Psoas muscle (tissue), 8 donors: ENCODE results near the gene SPIN3. TPM values are rescaled to one million over a fixed set of nuclear protein-coding genes. Genes with fewer than 3 reads are reported as not detected.
"Not testable (repeated sequence)": the region's sequence is repeated elsewhere in the genome, so short reads cannot be mapped to it uniquely, and the experiment has no call there.

ENCODE experiments used
- ATAC-seq, 4 donors: fragments of 200-7000 bp; cut with Tn5 transposase; one replicate each; pipeline ENCODE4 v1.9.1; 2020; ENCODE audit warnings: moderate library complexity in 3 of 4, mild to moderate bottlenecking in 2 of 4
- DNase-seq, 2 donors: peaks; one replicate each; pipeline ENCODE4 v3.0.0-alpha.2; 2020
- H3K27ac ChIP-seq: fragments of 200-600 bp; one replicate; pipeline ENCODE4 v1.8.0; 2022
- H3K27me3 ChIP-seq, 3 donors: fragments of 200-600 bp in 1 of 3; one replicate each; pipeline versions ENCODE4 v1.6.1 to v1.8.0; 2013 to 2022; ENCODE audit warnings: low read length in 2 of 3, mild to moderate bottlenecking in 2 of 3, moderate library complexity in 1 of 3; ENCODE audit not compliant: insufficient read depth in 3 of 3
- H3K36me3 ChIP-seq, 2 donors: fragments of 200-600 bp in 1 of 2; one replicate each; pipeline versions ENCODE4 v1.6.1 to v1.8.0; 2013 to 2022; ENCODE audit warnings: low read depth in 1 of 2, mild to moderate bottlenecking in 1 of 2, moderate library complexity in 1 of 2; ENCODE audit not compliant: insufficient read depth in 1 of 2
- H3K4me1 ChIP-seq: fragments of 200-600 bp; one replicate; pipeline ENCODE4 v1.8.0; 2022
- H3K4me3 ChIP-seq: fragments of 200-600 bp; one replicate; pipeline ENCODE4 v1.8.0; 2022; ENCODE audit warnings: mild to moderate bottlenecking
- H3K9me3 ChIP-seq: fragments of 200-600 bp; one replicate; pipeline ENCODE4 v1.8.0; 2022
- CTCF ChIP-seq: fragments of 200-600 bp; IDR thresholded peaks from one replicate; pipeline ENCODE4 v1.8.0; 2022; ENCODE audit warnings: antibody characterized with exemption
- WGBS, 3 donors: extraction: QIAGEN DNeasy Blood & Tissue Kit; methylation state at CpG; one replicate each; pipeline versions ENCODE4 v1.1.6 to v1.1.7; 2013; 5-methylcytosine and 5-hydroxymethylcytosine counted together
- intact Hi-C, 2 donors: fragments of 100-400 bp; cut with DNase I; formaldehyde crosslinking; loops; one replicate each; pipeline versions ENCODE4 v1.11.0 to v1.14.2; 2022
- long read RNA-seq, 2 donors: library from polyadenylated mRNA; unstranded; transcript quantifications; one replicate each; pipeline ENCODE4 v2.0.0, GENCODE V29; 2021
- polyA plus RNA-seq, 3 donors: library from polyadenylated mRNA; stranded (reverse); fragments of 200-250 nt; gene quantifications; one replicate each; pipeline ENCODE4 v1.2.3, GENCODE V29; 2013
- total RNA-seq, 4 donors: library from RNA; stranded (reverse); fragmentation: NEBNext Ultra II Directional in 2 of 4; extraction: Animal tissue kit (Norgen Biotek cat#: 25700) in 2 of 4; gene quantifications; one replicate each; pipeline versions ENCODE4 v1.2.1 to v1.2.4, GENCODE V29; 2021 to 2023
- donor health status: healthy with polysubstance abuse.
- donor health status: DM: no; HTN: no; CAD: no; lungs with moderate emphysema.
- donor health status: Bipolar disorder and iron deficiency.
- donor health status: healthy.
- donor health status: DM: yes; HTN: yes; CAD: no.
- donor health status: DM: no; HTN: no; CAD: no.
- donor health status: DM: no; HTN: no; CAD: no.
- donor health status: DM: yes; HTN: yes; CAD: no.

The SPIN3 gene
- total RNA-seq (1 to 10 TPM; 1.7 to 3.6 (median 2.6) TPM), polyA plus RNA-seq (1 to 10 TPM; 1.7 to 2.5 (median 2.5) TPM)
- long read RNA-seq, donor 1, full-length matches to known transcripts, result 3 of 3 reads
- long read RNA-seq, donor 1, partial matches to known transcripts, result 0 of 3 reads
- long read RNA-seq, donor 1, other reads (novel, unspliced or antisense), result 0 of 3 reads
- long read RNA-seq, donor 2, full-length matches to known transcripts, result 6 of 6 reads
- long read RNA-seq, donor 2, partial matches to known transcripts, result 0 of 6 reads
- long read RNA-seq, donor 2, other reads (novel, unspliced or antisense), result 0 of 6 reads

GRCh38 chrX:56995271-56995994 is at the start of gene SPIN3:
SPIN3 (minus strand) TSS chrX:56995541; CDS start chrX:56994947, 594 bp downstream.
- H3K9me3 ChIP-seq, result no peaks in the 10 kb centered on the region
- peak within 1 kb of the TSS; percentile 71 for H3K4me3 ChIP-seq
- intact Hi-C loops, result no loop called here
- peaks cover 0 to 38% (median 0%) of the 10 kb centered on the region in 3 donors for H3K27me3 ChIP-seq
- peak; percentile 93 to 98 (median 97) for ATAC-seq
- H3K27ac ChIP-seq, result peak within 1 kb of the TSS; percentile 80
- H3K36me3 ChIP-seq, result peaks cover 0 to 28% of the 10 kb centered on the region in 2 donors
- peak; percentile 79 to 88 for DNase-seq
- H3K4me1 ChIP-seq, result no peaks in the 10 kb centered on the region
- TF ChIP-seq CTCF, result no peak
- WGBS, 3 donors, result 0 to 26% (median 1%) methylated on average over 14 to 39 of the region's 39 CpGs

GRCh38 chrX:57044245-57044644 is 48.9 kb upstream of the SPIN3 start:
- WGBS, 3 donors, result 54 to 78% (median 75%) methylated on average over 3 of the region's 3 CpGs
- no peak for TF ChIP-seq CTCF

GRCh38 chrX:57037265-57037664 is 41.9 kb upstream of the SPIN3 start:
- ATAC-seq, H3K36me3 ChIP-seq, H3K4me1 ChIP-seq, H3K9me3 ChIP-seq, H3K4me3 ChIP-seq, H3K27ac ChIP-seq, DNase-seq, intact Hi-C loops: not testable (repeated sequence)
- H3K27me3 ChIP-seq, result peaks cover 0 to 40% (median 0%) of the 10 kb centered on the region in 3 donors
- 77 to 87% (median 87%) methylated on average over 6 to 7 of the region's 7 CpGs for whole genome bisulfite sequencing, 3 donors

More at GRCh38 chrX:57044245-57044644, 48.9 kb upstream of the SPIN3 start:
- no peaks in the 10 kb centered on the region for H3K36me3 ChIP-seq
- DNase-seq (no peak), ATAC-seq (no peak)
- intact Hi-C loops, result no loop called here
- peaks cover 0 to 59% (median 0%) of the 10 kb centered on the region in 3 donors for H3K27me3 ChIP-seq
- H3K27ac ChIP-seq, result no peak overlapping the region
- no peaks in the 10 kb centered on the region for H3K9me3 ChIP-seq
- no peak overlapping the region for H3K4me3 ChIP-seq
- no peaks in the 10 kb centered on the region for H3K4me1 ChIP-seq

GRCh38 chrX:56994375-56995270 is 718 bp downstream of the SPIN3 start:
- peaks cover 0 to 41% (median 0%) of the 10 kb centered on the region in 3 donors for H3K27me3 ChIP-seq
- H3K36me3 ChIP-seq, result peaks cover 0 to 30% of the 10 kb centered on the region in 2 donors
- DNase-seq (peak in 1 of 2 donors; percentile 13), ATAC-seq (peak; percentile 43 to 79 (median 58))
- peak overlapping the region; percentile 80 for H3K27ac ChIP-seq
- H3K4me3 ChIP-seq, result peak overlapping the region; percentile 71
- H3K4me1 ChIP-seq, result no peaks in the 10 kb centered on the region
- intact Hi-C loops, result no loop called here
- TF ChIP-seq CTCF, result no peak
- 8 to 38% (median 8%) methylated on average over 26 of the region's 26 CpGs for WGBS, 3 donors
- no peaks in the 10 kb centered on the region for H3K9me3 ChIP-seq
